ENCODE measurements around the gene IL1RAPL1.

The IL1RAPL1 gene

DNA sequence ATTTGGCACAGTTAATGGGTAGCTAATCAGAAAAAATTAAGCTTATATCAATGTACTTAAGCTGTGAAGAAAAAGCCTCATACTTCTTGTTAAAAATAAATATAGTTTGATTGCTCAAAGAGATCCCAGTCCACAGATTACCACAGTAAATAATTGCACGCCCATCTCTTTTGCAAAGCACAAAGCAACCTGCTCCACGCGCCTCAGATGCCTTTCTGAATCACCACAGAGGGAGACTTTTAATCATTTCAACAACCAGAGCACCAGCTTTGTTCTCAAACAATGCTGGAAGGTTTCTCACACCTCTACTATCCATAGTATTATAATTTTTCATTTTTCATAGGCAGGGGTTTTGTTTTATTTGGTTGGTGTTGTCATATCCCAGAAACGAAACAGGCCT lies 1289.5 kb downstream of the IL1RAPL1 start:
- H3K27me3 ChIP-seq, result no peaks in the 10 kb centered on the region
- TF ChIP-seq, protein P1, sequence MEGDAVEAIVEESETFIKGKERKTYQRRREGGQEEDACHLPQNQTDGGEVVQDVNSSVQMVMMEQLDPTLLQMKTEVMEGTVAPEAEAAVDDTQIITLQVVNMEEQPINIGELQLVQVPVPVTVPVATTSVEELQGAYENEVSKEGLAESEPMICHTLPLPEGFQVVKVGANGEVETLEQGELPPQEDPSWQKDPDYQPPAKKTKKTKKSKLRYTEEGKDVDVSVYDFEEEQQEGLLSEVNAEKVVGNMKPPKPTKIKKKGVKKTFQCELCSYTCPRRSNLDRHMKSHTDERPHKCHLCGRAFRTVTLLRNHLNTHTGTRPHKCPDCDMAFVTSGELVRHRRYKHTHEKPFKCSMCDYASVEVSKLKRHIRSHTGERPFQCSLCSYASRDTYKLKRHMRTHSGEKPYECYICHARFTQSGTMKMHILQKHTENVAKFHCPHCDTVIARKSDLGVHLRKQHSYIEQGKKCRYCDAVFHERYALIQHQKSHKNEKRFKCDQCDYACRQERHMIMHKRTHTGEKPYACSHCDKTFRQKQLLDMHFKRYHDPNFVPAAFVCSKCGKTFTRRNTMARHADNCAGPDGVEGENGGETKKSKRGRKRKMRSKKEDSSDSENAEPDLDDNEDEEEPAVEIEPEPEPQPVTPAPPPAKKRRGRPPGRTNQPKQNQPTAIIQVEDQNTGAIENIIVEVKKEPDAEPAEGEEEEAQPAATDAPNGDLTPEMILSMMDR (IDR thresholded peaks at IDR 0.05; ENCODE audit: low read depth, low read length), result no peak

DNA sequence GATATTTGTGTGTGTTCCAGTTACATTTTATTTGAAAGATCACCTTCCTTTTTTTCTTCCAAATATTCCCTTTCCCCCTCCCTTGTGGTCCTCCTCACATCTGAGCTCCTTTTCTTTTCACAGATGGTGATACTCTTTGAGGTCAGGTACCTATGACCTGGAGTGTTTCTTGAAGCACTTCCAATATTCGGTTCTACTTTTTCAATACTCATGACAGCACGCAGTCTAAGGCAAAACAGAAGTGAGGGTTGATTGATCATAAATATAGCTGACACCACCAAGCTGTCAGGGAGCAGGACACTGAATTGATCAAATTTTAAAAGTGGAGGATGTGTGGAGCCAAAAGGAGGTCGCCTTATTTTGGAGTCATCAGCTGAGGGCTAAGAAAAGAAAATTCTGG lies 1293.7 kb downstream of the IL1RAPL1 start:
- TF ChIP-seq, protein P1 (IDR thresholded peaks at IDR 0.05; ENCODE audit: low read depth, low read length), result no peak
- Histone ChIP-seq H3K36me3 (no peaks in the 10 kb centered on the region), H3K9me3 (no peaks in the 10 kb centered on the region), H3K4me3 (ENCODE audit: low read depth, low read length) (no peak overlapping the region), H3K27me3 (no peaks in the 10 kb centered on the region), H3K4me1 (no peaks in the 10 kb centered on the region)
- DNase-seq, result no peak

More for the DNA sequence above, 1289.5 kb downstream of the IL1RAPL1 start:
- Histone ChIP-seq H3K4me1 (no peaks in the 10 kb centered on the region), H3K36me3 (no peaks in the 10 kb centered on the region), H3K4me3 (ENCODE audit: low read depth, low read length) (no peak overlapping the region), H3K9me3 (no peaks in the 10 kb centered on the region)
- no peak for DNase-seq

DNA sequence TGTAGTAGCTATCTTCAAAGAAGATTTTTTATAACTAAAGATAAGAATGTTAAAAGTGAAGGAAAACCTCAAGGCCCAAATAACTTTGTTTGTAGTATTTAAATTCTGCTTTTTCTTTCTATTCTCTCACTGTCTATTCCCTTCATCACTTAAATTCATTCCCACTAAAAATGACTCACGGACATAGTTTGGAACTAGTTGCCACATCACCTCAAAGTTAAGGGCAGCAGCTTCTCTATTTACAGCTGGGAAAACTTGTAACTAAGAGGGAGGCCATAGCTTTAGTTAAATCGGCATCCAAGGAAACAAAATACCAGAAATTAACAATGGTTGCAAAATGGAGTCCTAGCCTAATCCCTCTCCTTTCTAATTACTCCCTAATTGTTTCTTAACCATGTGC lies 1302.8 kb downstream of the IL1RAPL1 start:
- Histone ChIP-seq H3K4me1 (no peaks in the 10 kb centered on the region), H3K4me3 (ENCODE audit: low read depth, low read length) (no peak overlapping the region), H3K27me3 (no peaks in the 10 kb centered on the region), H3K9me3 (no peaks in the 10 kb centered on the region), H3K36me3 (no peaks in the 10 kb centered on the region)
- no peak for DNase-seq
- TF ChIP-seq, protein P1 (IDR thresholded peaks at IDR 0.05; ENCODE audit: low read depth, low read length), result no peak

GRCh38 chrX:29890646-29891200 lies 1303.5 kb downstream of the IL1RAPL1 start:
- Histone ChIP-seq H3K4me1 (no peaks in the 10 kb centered on the region), H3K36me3 (no peaks in the 10 kb centered on the region), H3K4me3 (ENCODE audit: low read depth, low read length) (no peak overlapping the region), H3K27me3 (no peaks in the 10 kb centered on the region), H3K9me3 (no peaks in the 10 kb centered on the region)
- no peak for DNase-seq
- TF ChIP-seq, protein P1 (IDR thresholded peaks at IDR 0.05; ENCODE audit: low read depth, low read length), result no peak

- no peaks in the 10 kb centered on the region for H3K27me3 ChIP-seq
- TF ChIP-seq, protein P1 (IDR thresholded peaks at IDR 0.05; ENCODE audit: low read depth, low read length), result no peak
- no peaks in the 10 kb centered on the region for H3K36me3 ChIP-seq
- no peaks in the 10 kb centered on the region for H3K4me1 ChIP-seq
- DNase-seq, result no peak
- no peaks in the 10 kb centered on the region for H3K9me3 ChIP-seq
- no peak overlapping the region for H3K4me3 ChIP-seq (ENCODE audit: low read depth, low read length)
Observed at GRCh38 chrX:29902004-29902403, 1314.8 kb downstream of the IL1RAPL1 start.

- Histone ChIP-seq H3K9me3 (no peaks in the 10 kb centered on the region), H3K27me3 (no peaks in the 10 kb centered on the region), H3K36me3 (no peaks in the 10 kb centered on the region), H3K4me1 (no peaks in the 10 kb centered on the region), H3K4me3 (ENCODE audit: low read depth, low read length) (no peak overlapping the region)
- TF ChIP-seq, protein P1 (IDR thresholded peaks at IDR 0.05; ENCODE audit: low read depth, low read length), result no peak
- DNase-seq, result no peak
Observed at GRCh38 chrX:29903360-29903759, 1316.1 kb downstream of the IL1RAPL1 start.
